HG03135 (cell line): ENCODE measurements around the gene IL18BP.

Source experiments
- ATAC-seq: cut with Tn5 transposase; IDR thresholded peaks from one replicate; pipeline ENCODE4 v1.9.1; 2021; ENCODE audit warnings: mild to moderate bottlenecking, moderate library complexity; ENCODE audit not compliant: unreplicated experiment

The IL18BP gene

GRCh38 chr11:71996517-71996916 is 2.2 kb upstream of the IL18BP start:
- ATAC-seq, result no peak

- ATAC-seq, result no peak
Observed at GRCh38 chr11:71996946-71997345, 1.8 kb upstream of the IL18BP start.

- no peak for ATAC-seq
Observed at GRCh38 chr11:71997594-71997993, 1.1 kb upstream of the IL18BP start.

GRCh38 chr11:71998061-71998460 is 648 bp upstream of the IL18BP start:
- ATAC-seq, result no peak

- ATAC-seq, result no peak
Observed at GRCh38 chr11:71999362-71999761, 653 bp downstream of the IL18BP start.

GRCh38 chr11:71999798-72000197 is 1.1 kb downstream of the IL18BP start:
- no peak for ATAC-seq

GRCh38 chr11:72000202-72000867 is 1.6 kb downstream of the IL18BP start:
- ATAC-seq, result no peak

- no peak for ATAC-seq
Observed at GRCh38 chr11:72001285-72001684, 2.6 kb downstream of the IL18BP start.

- no peak for ATAC-seq
Observed at GRCh38 chr11:72001834-72002591, 3.3 kb downstream of the IL18BP start.

GRCh38 chr11:72002841-72003775 is 4.4 kb downstream of the IL18BP start:
- ATAC-seq, result no peak

GRCh38 chr11:72003776-72004171 is 5.1 kb downstream of the IL18BP start:
- no peak for ATAC-seq

GRCh38 chr11:72004515-72005346 is 6.0 kb downstream of the IL18BP start:
- ATAC-seq, result no peak

- ATAC-seq, result no peak
Observed at GRCh38 chr11:72005347-72006260, 6.9 kb downstream of the IL18BP start.

GRCh38 chr11:72006309-72007088 is 7.8 kb downstream of the IL18BP start:
- no peak for ATAC-seq

- no peak for ATAC-seq
Observed at GRCh38 chr11:72007089-72007476, 8.4 kb downstream of the IL18BP start.

GRCh38 chr11:72007587-72007986 is 8.9 kb downstream of the IL18BP start:
- no peak for ATAC-seq

- no peak for ATAC-seq
Observed at GRCh38 chr11:72008728-72009127, 10.0 kb downstream of the IL18BP start.

- ATAC-seq, result no peak
Observed at GRCh38 chr11:72009156-72009555, 10.4 kb downstream of the IL18BP start.
